SK-N-SH (cell line): ENCODE results near the gene PAAF1. TPM values are rescaled to one million over a fixed set of nuclear protein-coding genes. Genes with fewer than 3 reads are reported as not detected.

Experiments used
- CTCF ChIA-PET: fragments of 300-600, 350-600 bp; formaldehyde crosslinking; extraction: SDS; loops from one replicate; lab custom pipeline; 2021; lab: Yijun Ruan, JAX
- POLR2A ChIA-PET: fragments of 350-600 bp; sonication (Branson Sonifier 250); formaldehyde crosslinking; extraction: SDS; loops from one replicate; lab custom pipeline; 2020; ENCODE audit warnings: antibody characterized with exemption, inconsistent platforms; lab: Yijun Ruan, JAX
- DNase-seq: peaks from one replicate; pipeline ENCODE4 v3.0.0; 2012
- H2AFZ ChIP-seq: fragments of 200-600 bp; sonication (generic); 2 replicates; pipeline ENCODE4 v1.8.1; 2016; ENCODE audit warnings: antibody characterized with exemption, mild to moderate bottlenecking, low read depth
- H3F3A ChIP-seq: fragments of 200-600 bp; sonication (generic); replicated peaks from 2 replicates; pipeline ENCODE3; 2016; ENCODE audit warnings: antibody characterized with exemption, mild to moderate bottlenecking; ENCODE audit not compliant: insufficient read depth
- H3K27ac ChIP-seq, 2 experiments: fragments of 200-500 bp in 1 of 2; fragments of 200-600 bp in 1 of 2; sonication (Bioruptor generic) in 1 of 2; sonication (generic), shearing (Covaris generic) in 1 of 2; 2 replicates each; pipeline versions ENCODE4 v1.5.1 to v1.6.1; 2014 to 2016; ENCODE audit warnings: low read depth in 2 of 2, inconsistent platforms in 1 of 2, low read length in 1 of 2, mild to moderate bottlenecking in 1 of 2, mixed read lengths in 1 of 2
- H3K27me3 ChIP-seq: fragments of 200-600 bp; sonication (generic), shearing (Covaris generic); 2 replicates; pipeline ENCODE4 v1.6.1; 2016; ENCODE audit warnings: mixed run types; ENCODE audit not compliant: insufficient read depth
- H3K36me3 ChIP-seq, 2 experiments: fragments of 200-500 bp in 1 of 2; fragments of 200-600 bp in 1 of 2; sonication (Bioruptor generic) in 1 of 2; sonication (generic) in 1 of 2; replicated peaks in 1 of 2; 2 replicates each; pipeline versions ENCODE3 to v1.5.1; 2014 to 2016; ENCODE audit warnings: low read length in 1 of 2, mild to moderate bottlenecking in 1 of 2; ENCODE audit not compliant: insufficient read depth in 2 of 2, control insufficient read depth in 1 of 2
- H3K4me1 ChIP-seq, 2 experiments: fragments of 200-500 bp in 1 of 2; fragments of 200-600 bp in 1 of 2; sonication (Bioruptor generic) in 1 of 2; sonication (generic), shearing (Covaris generic) in 1 of 2; 2 replicates each; pipeline versions ENCODE4 v1.5.1 to v1.6.1; 2014 to 2016; ENCODE audit warnings: low read depth in 1 of 2, low read length in 1 of 2, mixed run types in 1 of 2; ENCODE audit not compliant: insufficient read depth in 2 of 2, control insufficient read depth in 1 of 2
- H3K4me2 ChIP-seq: fragments of 200-600 bp; sonication (generic), shearing (Covaris generic); 2 replicates; pipeline ENCODE4 v1.6.1; 2017; ENCODE audit warnings: mixed run types
- H3K4me3 ChIP-seq, 2 experiments: fragments of 200-500 bp in 1 of 2; fragments of 200-600 bp in 1 of 2; sonication (Bioruptor generic) in 1 of 2; sonication (generic), shearing (Covaris generic) in 1 of 2; 2 replicates each; pipeline versions ENCODE4 v1.5.1 to v1.8.1; 2014 to 2016; ENCODE audit warnings: low read depth in 2 of 2, inconsistent platforms in 1 of 2, low read length in 1 of 2, mild to moderate bottlenecking in 1 of 2, mixed read lengths in 1 of 2, moderate library complexity in 1 of 2
- H3K79me2 ChIP-seq: fragments of 200-600 bp; sonication (generic); 2 replicates; pipeline ENCODE4 v1.8.1; 2017; ENCODE audit warnings: mild to moderate bottlenecking; ENCODE audit not compliant: insufficient read depth
- H3K9ac ChIP-seq: fragments of 200-600 bp; sonication (generic); 2 replicates; pipeline ENCODE4 v1.6.1; 2017; ENCODE audit warnings: mixed run types
- H3K9me2 ChIP-seq: fragments of 200-600 bp; sonication (generic); 2 replicates; pipeline ENCODE4 v1.6.1; 2017; ENCODE audit warnings: mixed run types
- H3K9me3 ChIP-seq: fragments of 200-600 bp; sonication (generic); 2 replicates; pipeline ENCODE4 v1.6.1; 2017; ENCODE audit warnings: mixed run types, mild to moderate bottlenecking, moderate library complexity
- H4K20me1 ChIP-seq: fragments of 200-600 bp; sonication (generic); 2 replicates; pipeline ENCODE4 v1.6.1; 2017; ENCODE audit warnings: mild to moderate bottlenecking, mixed run types; ENCODE audit not compliant: insufficient read depth
- CHD2 ChIP-seq: fragments of 150-350 bp; IDR thresholded peaks from 2 replicates; pipeline ENCODE4 v1.6.1; 2018; ENCODE audit warnings: low read length; ENCODE audit not compliant: partially characterized antibody
- CTCF ChIP-seq: fragments of 200-600 bp; sonication (generic); IDR thresholded peaks from 2 replicates; pipeline ENCODE4 v1.6.1; 2017; ENCODE audit warnings: antibody characterized with exemption, mild to moderate bottlenecking, moderate library complexity
- ELF1 ChIP-seq: IDR thresholded peaks from 2 replicates; pipeline ENCODE4 v1.4.0; 2012
- EP300 ChIP-seq, 2 experiments: IDR thresholded peaks; 2 replicates each; pipeline versions ENCODE4 v1.4.0 to v1.6.1; 2012; ENCODE audit warnings: borderline replicate concordance in 1 of 2, low read depth in 1 of 2, low read length in 1 of 2
- EZH2phosphoT487 ChIP-seq: fragments of 200-600 bp; sonication (generic); IDR thresholded peaks from 2 replicates; pipeline ENCODE4 v1.6.1; 2017; ENCODE audit warnings: low read depth, mixed run types, mild to moderate bottlenecking, antibody characterized with exemption, moderate library complexity, borderline replicate concordance
- FOSL2 ChIP-seq: IDR thresholded peaks from 2 replicates; pipeline ENCODE4 v1.4.0; 2012; ENCODE audit warnings: low read depth, mild to moderate bottlenecking, moderate library complexity, borderline replicate concordance
- FOXJ3 ChIP-seq: sonication (generic); formaldehyde crosslinking; IDR thresholded peaks from 2 replicates; pipeline ENCODE4 v1.5.1; 2020; ENCODE audit warnings: mild to moderate bottlenecking, missing genetic modification reagents
- MAX ChIP-seq: IDR thresholded peaks from 2 replicates; pipeline ENCODE4 v1.4.0; 2012; ENCODE audit warnings: low read depth
- NRF1 ChIP-seq: IDR thresholded peaks from 2 replicates; pipeline ENCODE4 v1.6.1; 2012; ENCODE audit warnings: low read depth, mild to moderate bottlenecking, low read length
- RCOR1 ChIP-seq: fragments of 150-350 bp; IDR thresholded peaks from 2 replicates; pipeline ENCODE4 v1.6.1; 2017; ENCODE audit warnings: antibody characterized with exemption, low read length
- TAF1 ChIP-seq: IDR thresholded peaks from 2 replicates; pipeline ENCODE4 v1.6.1; 2012; ENCODE audit warnings: low read depth, mild to moderate bottlenecking, low read length, moderate library complexity, borderline replicate concordance
- TCF12 ChIP-seq: IDR thresholded peaks from 2 replicates; pipeline ENCODE4 v1.4.0; 2012
- TEAD4 ChIP-seq: IDR thresholded peaks from 2 replicates; pipeline ENCODE4 v1.4.0; 2012; ENCODE audit warnings: mild to moderate bottlenecking, borderline replicate concordance; ENCODE audit not compliant: insufficient read depth
- USF2 ChIP-seq: fragments of 150-350 bp; IDR thresholded peaks from 2 replicates; pipeline ENCODE4 v1.6.1; 2017; ENCODE audit warnings: antibody characterized with exemption, low read length, low read depth, borderline replicate concordance
- ZBTB33 ChIP-seq: IDR thresholded peaks from 2 replicates; pipeline ENCODE4 v1.4.0; 2012; ENCODE audit warnings: low read depth, borderline replicate concordance
- WGBS: methylation state at CpG from one replicate; pipeline ENCODE4 v1.1.6; 2017; ENCODE audit warnings: low lambda C conversion rate; 5-methylcytosine and 5-hydroxymethylcytosine counted together
- polyA plus RNA-seq, 3 experiments: library from polyadenylated mRNA; depleted of rRNA; stranded (reverse); fragments of >200 nt; gene quantifications; 2 replicates each; pipeline ENCODE4 v1.2.3, GENCODE V29; 2012

PAAF1 gene
- polyA plus RNA-seq, 1 of the 3 experiments (the other 2 are of a cell fraction): 23.2 TPM

- Histone ChIP-seq H2AFZ (no peak overlapping the region), H3K27ac (no peak overlapping the region), H3K9ac (no peak overlapping the region), H3K4me1 (peaks cover 0 to 2% of the 10 kb centered on the region in 2 experiments; a peak in 2 of 4 replicates), H4K20me1 (no peaks in the 10 kb centered on the region), H3K4me3 (no peak overlapping the region), H3K36me3 (peaks cover 0 to 2% of the 10 kb centered on the region in 2 experiments), H3F3A (no peaks in the 10 kb centered on the region), H3K9me3 (no peaks in the 10 kb centered on the region), H3K9me2 (no peaks in the 10 kb centered on the region), H3K27me3 (no peaks in the 10 kb centered on the region), H3K79me2 (no peaks in the 10 kb centered on the region), H3K4me2 (no peak overlapping the region)
- 93% methylated on average over 1 of the region's 1 CpG for WGBS
- CTCF ChIA-PET: interaction anchor here (2.1 kb wide), 1 partner anchor 10 kb away, joined by 11 read pairs; no protein-coding TSS in a partner anchor
- peak; percentile 17 for DNase-seq
- TF ChIP-seq CTCF (no peak), FOXJ3 (no peak), NRF1 (no peak), MAX (no peak), EP300 (IDR thresholded peaks at IDR 0.05; ENCODE audit: borderline replicate concordance in 1 of 2, low read depth in 1 of 2, low read length in 1 of 2) (no peak), EZH2phosphoT487 (no peak), TEAD4 (no peak), ELF1 (no peak), USF2 (no peak), TCF12 (no peak), TAF1 (no peak), CHD2 (no peak), FOSL2 (no peak), RCOR1 (no peak), ZBTB33 (no peak)
- POLR2A ChIA-PET: interaction anchor here (0.6 to 1.5 kb wide), 4 partner anchors 9 to 13 kb away, joined by 3 to 7 read pairs (median 5); no protein-coding TSS in a partner anchor
These were observed 20.7 kb upstream of the PAAF1 start for GRCh38 chr11:73856031-73856567.
